SK-N-SH treated with all-trans-retinoic acid at 6 μM for 48 hours (cell line): ENCODE measurements around the gene IQGAP3.

Experiments used
- ATAC-seq: fragments of 200-7000 bp; cut with Tn5 transposase; 3 replicates; pipeline ENCODE4 v1.9.1; 2020; ENCODE audit warnings: mild to moderate bottlenecking, moderate library complexity
- ARNTL ChIP-seq: fragments of 450-650 bp; formaldehyde crosslinking; IDR thresholded peaks from 2 replicates; pipeline ENCODE4 v1.5.0; 2020; ENCODE audit warnings: low read depth, mild to moderate bottlenecking, moderate library complexity, borderline replicate concordance
- BACH2 ChIP-seq: fragments of 250-450 bp; sonication (Bioruptor Pico); IDR thresholded peaks from 2 replicates; pipeline ENCODE4 v1.9.0; 2021; ENCODE audit warnings: mild to moderate bottlenecking, borderline replicate concordance
- CSDC2 ChIP-seq: fragments of 250-450 bp; sonication (Bioruptor Pico); IDR thresholded peaks from 2 replicates; pipeline ENCODE4 v1.5.0; 2020; ENCODE audit warnings: mild to moderate bottlenecking, moderate library complexity
- ESRRG ChIP-seq: fragments of 250-450 bp; sonication (Bioruptor Pico); IDR thresholded peaks from 2 replicates; pipeline ENCODE4 v1.6.1; 2021; ENCODE audit warnings: mild to moderate bottlenecking
- GLIS3 ChIP-seq: fragments of 250-450 bp; sonication (Bioruptor Pico); IDR thresholded peaks from 2 replicates; pipeline ENCODE4 v1.5.0; 2020; ENCODE audit warnings: mild to moderate bottlenecking, moderate library complexity
- ISL1 ChIP-seq: fragments of 250-450 bp; sonication (Bioruptor Pico); IDR thresholded peaks from 2 replicates; pipeline ENCODE4 v2.1.2; 2022; ENCODE audit warnings: mild to moderate bottlenecking, moderate library complexity
- OSR1 ChIP-seq: fragments of 250-450 bp; sonication (Bioruptor Pico); IDR thresholded peaks from 2 replicates; pipeline ENCODE4 v1.8.0; 2022; ENCODE audit warnings: moderate library complexity, mild to moderate bottlenecking, inconsistent platforms
- PPARA ChIP-seq: fragments of 250-450 bp; sonication (Bioruptor Pico); IDR thresholded peaks from 2 replicates; pipeline ENCODE4 v1.5.0; 2020; ENCODE audit warnings: mild to moderate bottlenecking, borderline replicate concordance
- RARB ChIP-seq: fragments of 250-450 bp; sonication (Bioruptor Pico); IDR thresholded peaks from 2 replicates; pipeline ENCODE4 v1.8.0; 2021; ENCODE audit warnings: mild to moderate bottlenecking, moderate library complexity
- TCF4 ChIP-seq: fragments of 250-450 bp; sonication (Bioruptor Pico); IDR thresholded peaks from 2 replicates; pipeline ENCODE4 v1.8.0; 2021; ENCODE audit warnings: mild to moderate bottlenecking, moderate library complexity, borderline replicate concordance
- TOX ChIP-seq: fragments of 250-450 bp; sonication (Bioruptor Pico); IDR thresholded peaks from 2 replicates; pipeline ENCODE4 v1.8.0; 2021; ENCODE audit warnings: mild to moderate bottlenecking, moderate library complexity, borderline replicate concordance
- ZC3H10 ChIP-seq: fragments of 250-450 bp; sonication (Bioruptor Pico); IDR thresholded peaks from 2 replicates; pipeline ENCODE4 v1.5.1; 2021; ENCODE audit warnings: mild to moderate bottlenecking, moderate library complexity
- ZFP3 ChIP-seq: fragments of 250-450 bp; sonication (Bioruptor Pico); IDR thresholded peaks from 2 replicates; pipeline ENCODE4 v1.5.0; 2020; ENCODE audit warnings: mild to moderate bottlenecking, moderate library complexity
- ZFP30 ChIP-seq: fragments of 450-650 bp; formaldehyde crosslinking; IDR thresholded peaks from 2 replicates; pipeline ENCODE4 v1.5.0; 2022; ENCODE audit warnings: mild to moderate bottlenecking, moderate library complexity
- ZNF565 ChIP-seq: fragments of 450-650 bp; formaldehyde crosslinking; conservative IDR thresholded peaks from 2 replicates; pipeline ENCODE4 v1.5.0; 2020; ENCODE audit warnings: low read depth, mild to moderate bottlenecking, moderate library complexity
- ZNF70 ChIP-seq: fragments of 450-650 bp; formaldehyde crosslinking; IDR thresholded peaks from 2 replicates; pipeline ENCODE4 v1.5.0; 2020; ENCODE audit warnings: mild to moderate bottlenecking, moderate library complexity
- ZNF8 ChIP-seq: fragments of 450-650 bp; formaldehyde crosslinking; IDR thresholded peaks from 2 replicates; pipeline ENCODE4 v1.5.0; 2020; ENCODE audit warnings: mild to moderate bottlenecking, moderate library complexity
- TF ChIP-seq, protein P1 (sequence below): fragments of 250-450 bp; sonication (Bioruptor Pico); IDR thresholded peaks from 2 replicates; pipeline ENCODE4 v1.8.0; 2021; ENCODE audit warnings: low read depth, mild to moderate bottlenecking, moderate library complexity, borderline replicate concordance
- TF ChIP-seq, protein P2 (sequence below): fragments of 250-450 bp; sonication (Bioruptor Pico); IDR thresholded peaks from 2 replicates; pipeline ENCODE4 v1.5.1; 2020; ENCODE audit warnings: low read depth, mild to moderate bottlenecking, moderate library complexity
- TF ChIP-seq, protein P3 (sequence below): fragments of 250-450 bp; sonication (Bioruptor Pico); IDR thresholded peaks from 2 replicates; pipeline ENCODE4 v1.5.1; 2021; ENCODE audit warnings: mild to moderate bottlenecking, moderate library complexity
- TF ChIP-seq, protein P4 (sequence below): fragments of 250-450 bp; sonication (Bioruptor Pico); IDR thresholded peaks from 2 replicates; pipeline ENCODE4 v1.5.0; 2020; ENCODE audit warnings: mild to moderate bottlenecking, moderate library complexity

IQGAP3 gene

DNA sequence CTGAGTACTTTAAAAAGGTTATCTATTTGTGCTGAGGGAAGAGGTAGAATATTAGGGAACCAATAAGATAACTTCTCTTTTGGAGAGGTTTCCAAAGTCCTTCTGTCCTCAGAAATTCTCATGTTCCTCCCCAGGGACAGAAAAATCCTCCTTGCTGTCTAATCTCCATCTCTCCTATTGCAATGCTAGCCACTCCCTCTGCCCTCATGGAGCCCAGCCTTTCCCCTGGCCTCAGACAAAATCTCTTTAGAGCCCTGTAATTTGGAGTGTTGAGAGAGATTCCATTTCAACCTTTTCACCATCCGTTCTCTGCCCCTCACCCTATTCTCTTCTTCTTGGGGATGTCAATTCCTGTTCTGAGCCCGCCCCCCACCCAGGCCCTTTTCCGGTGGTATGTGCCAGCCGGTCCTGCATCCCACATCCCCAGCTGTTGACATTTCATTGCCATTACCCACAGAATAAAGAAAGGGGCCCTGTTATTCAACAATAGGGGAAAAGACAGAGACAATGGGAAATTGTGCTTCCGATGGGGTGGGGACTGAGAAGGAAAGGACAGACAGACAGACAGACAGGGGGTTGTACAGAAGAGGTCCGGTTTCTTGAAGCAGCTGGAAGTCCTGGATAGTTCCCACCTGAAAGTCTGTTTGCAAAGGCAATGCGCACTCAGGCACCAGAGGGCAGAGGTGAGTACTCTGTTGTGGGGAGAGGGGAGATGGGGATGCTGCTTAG, 46.7 kb upstream of the IQGAP3 start, which contains the start of gene HAPLN2:
TSS of gene HAPLN2 (plus strand) at position 563 of the 729 bp plus-strand sequence. CDS start 4,076 bp downstream, outside the sequence.
- TF ChIP-seq ARNTL (CRISPR knock-in tag) (no peak), ZC3H10 (CRISPR knock-in tag) (no peak), GLIS3 (CRISPR knock-in tag) (no peak), ZNF70 (CRISPR knock-in tag) (no peak), BACH2 (CRISPR knock-in tag) (no peak), ESRRG (CRISPR knock-in tag) (no peak), TOX (CRISPR knock-in tag) (no peak), ZFP30 (no peak), TCF4 (CRISPR knock-in tag) (no peak), ZNF565 (CRISPR knock-in tag) (no peak), CSDC2 (no peak), PPARA (CRISPR knock-in tag) (no peak), RARB (CRISPR knock-in tag) (no peak)
- TF ChIP-seq, protein P1, sequence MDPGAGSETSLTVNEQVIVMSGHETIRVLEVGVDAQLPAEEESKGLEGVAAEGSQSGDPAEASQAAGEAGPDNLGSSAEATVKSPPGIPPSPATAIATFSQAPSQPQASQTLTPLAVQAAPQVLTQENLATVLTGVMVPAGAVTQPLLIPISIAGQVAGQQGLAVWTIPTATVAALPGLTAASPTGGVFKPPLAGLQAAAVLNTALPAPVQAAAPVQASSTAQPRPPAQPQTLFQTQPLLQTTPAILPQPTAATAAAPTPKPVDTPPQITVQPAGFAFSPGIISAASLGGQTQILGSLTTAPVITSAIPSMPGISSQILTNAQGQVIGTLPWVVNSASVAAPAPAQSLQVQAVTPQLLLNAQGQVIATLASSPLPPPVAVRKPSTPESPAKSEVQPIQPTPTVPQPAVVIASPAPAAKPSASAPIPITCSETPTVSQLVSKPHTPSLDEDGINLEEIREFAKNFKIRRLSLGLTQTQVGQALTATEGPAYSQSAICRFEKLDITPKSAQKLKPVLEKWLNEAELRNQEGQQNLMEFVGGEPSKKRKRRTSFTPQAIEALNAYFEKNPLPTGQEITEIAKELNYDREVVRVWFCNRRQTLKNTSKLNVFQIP (CRISPR knock-in tag) = no peak
- TF ChIP-seq, protein P2, sequence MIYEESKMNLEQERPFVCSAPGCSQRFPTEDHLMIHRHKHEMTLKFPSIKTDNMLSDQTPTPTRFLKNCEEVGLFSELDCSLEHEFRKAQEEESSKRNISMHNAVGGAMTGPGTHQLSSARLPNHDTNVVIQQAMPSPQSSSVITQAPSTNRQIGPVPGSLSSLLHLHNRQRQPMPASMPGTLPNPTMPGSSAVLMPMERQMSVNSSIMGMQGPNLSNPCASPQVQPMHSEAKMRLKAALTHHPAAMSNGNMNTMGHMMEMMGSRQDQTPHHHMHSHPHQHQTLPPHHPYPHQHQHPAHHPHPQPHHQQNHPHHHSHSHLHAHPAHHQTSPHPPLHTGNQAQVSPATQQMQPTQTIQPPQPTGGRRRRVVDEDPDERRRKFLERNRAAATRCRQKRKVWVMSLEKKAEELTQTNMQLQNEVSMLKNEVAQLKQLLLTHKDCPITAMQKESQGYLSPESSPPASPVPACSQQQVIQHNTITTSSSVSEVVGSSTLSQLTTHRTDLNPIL = no peak
- TF ChIP-seq, protein P3, sequence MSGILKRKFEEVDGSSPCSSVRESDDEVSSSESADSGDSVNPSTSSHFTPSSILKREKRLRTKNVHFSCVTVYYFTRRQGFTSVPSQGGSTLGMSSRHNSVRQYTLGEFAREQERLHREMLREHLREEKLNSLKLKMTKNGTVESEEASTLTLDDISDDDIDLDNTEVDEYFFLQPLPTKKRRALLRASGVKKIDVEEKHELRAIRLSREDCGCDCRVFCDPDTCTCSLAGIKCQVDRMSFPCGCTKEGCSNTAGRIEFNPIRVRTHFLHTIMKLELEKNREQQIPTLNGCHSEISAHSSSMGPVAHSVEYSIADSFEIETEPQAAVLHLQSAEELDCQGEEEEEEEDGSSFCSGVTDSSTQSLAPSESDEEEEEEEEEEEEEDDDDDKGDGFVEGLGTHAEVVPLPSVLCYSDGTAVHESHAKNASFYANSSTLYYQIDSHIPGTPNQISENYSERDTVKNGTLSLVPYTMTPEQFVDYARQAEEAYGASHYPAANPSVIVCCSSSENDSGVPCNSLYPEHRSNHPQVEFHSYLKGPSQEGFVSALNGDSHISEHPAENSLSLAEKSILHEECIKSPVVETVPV (CRISPR knock-in tag) = no peak
- TF ChIP-seq, protein P4, sequence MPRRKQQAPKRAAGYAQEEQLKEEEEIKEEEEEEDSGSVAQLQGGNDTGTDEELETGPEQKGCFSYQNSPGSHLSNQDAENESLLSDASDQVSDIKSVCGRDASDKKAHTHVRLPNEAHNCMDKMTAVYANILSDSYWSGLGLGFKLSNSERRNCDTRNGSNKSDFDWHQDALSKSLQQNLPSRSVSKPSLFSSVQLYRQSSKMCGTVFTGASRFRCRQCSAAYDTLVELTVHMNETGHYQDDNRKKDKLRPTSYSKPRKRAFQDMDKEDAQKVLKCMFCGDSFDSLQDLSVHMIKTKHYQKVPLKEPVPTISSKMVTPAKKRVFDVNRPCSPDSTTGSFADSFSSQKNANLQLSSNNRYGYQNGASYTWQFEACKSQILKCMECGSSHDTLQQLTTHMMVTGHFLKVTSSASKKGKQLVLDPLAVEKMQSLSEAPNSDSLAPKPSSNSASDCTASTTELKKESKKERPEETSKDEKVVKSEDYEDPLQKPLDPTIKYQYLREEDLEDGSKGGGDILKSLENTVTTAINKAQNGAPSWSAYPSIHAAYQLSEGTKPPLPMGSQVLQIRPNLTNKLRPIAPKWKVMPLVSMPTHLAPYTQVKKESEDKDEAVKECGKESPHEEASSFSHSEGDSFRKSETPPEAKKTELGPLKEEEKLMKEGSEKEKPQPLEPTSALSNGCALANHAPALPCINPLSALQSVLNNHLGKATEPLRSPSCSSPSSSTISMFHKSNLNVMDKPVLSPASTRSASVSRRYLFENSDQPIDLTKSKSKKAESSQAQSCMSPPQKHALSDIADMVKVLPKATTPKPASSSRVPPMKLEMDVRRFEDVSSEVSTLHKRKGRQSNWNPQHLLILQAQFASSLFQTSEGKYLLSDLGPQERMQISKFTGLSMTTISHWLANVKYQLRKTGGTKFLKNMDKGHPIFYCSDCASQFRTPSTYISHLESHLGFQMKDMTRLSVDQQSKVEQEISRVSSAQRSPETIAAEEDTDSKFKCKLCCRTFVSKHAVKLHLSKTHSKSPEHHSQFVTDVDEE (CRISPR knock-in tag) = no peak
- peak; percentile 18; the same call in 2 of the 3 replicates for ATAC-seq

DNA sequence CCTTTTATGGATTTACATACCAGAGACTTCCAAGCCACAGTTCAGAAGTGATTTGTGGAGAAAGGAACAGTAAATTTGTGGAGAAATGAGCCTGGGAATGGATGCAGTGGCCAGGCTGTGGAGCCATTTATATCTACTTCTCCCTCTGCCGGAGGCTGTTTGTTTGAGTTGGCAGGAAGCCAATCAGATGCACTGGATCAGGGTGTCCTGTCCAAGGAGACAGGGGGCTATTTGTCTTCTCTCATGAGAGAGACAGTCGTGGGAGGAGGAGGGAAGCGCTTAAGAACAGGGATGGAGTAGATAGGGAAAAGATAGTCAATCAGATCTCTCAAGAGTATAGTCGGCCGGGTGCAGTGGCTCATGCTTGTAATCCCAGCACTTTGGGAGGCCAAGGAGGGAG, 44.1 kb upstream of the IQGAP3 start:
- ATAC-seq = peak; percentile 86
- no peak for TF ChIP-seq ISL1 (CRISPR knock-in tag)
- TF ChIP-seq OSR1 = no peak
- no peak for TF ChIP-seq BACH2 (CRISPR knock-in tag)
- TF ChIP-seq, protein P4 (CRISPR knock-in tag) = peak; percentile 93
- TF ChIP-seq ZNF8 (CRISPR knock-in tag) = no peak
- TF ChIP-seq ZFP3 (CRISPR knock-in tag) = no peak; the same call in 1 of the 2 replicates
- TF ChIP-seq, protein P1 (CRISPR knock-in tag) = no peak
- 0 out of 2 replicates have a peak, but pooled peaks have one; percentile 32 for TF ChIP-seq RARB (CRISPR knock-in tag)
- TF ChIP-seq, all 23 proteins: peak for 2
